NOMO-1 treated with dmso at 0.1 percent for 144 hours (cell line): ENCODE results near the gene DRAM2.
"Not testable (repeated sequence)": the region's sequence is repeated elsewhere in the genome, so short reads cannot be mapped to it uniquely, and the experiment has no call there.

ENCODE experiments used
- DNase-seq: peaks from one replicate; lab custom pipeline; 2025; ENCODE audit not compliant: unreplicated experiment; lab: John Stamatoyannopoulos, UW

The DRAM2 gene

DNA sequence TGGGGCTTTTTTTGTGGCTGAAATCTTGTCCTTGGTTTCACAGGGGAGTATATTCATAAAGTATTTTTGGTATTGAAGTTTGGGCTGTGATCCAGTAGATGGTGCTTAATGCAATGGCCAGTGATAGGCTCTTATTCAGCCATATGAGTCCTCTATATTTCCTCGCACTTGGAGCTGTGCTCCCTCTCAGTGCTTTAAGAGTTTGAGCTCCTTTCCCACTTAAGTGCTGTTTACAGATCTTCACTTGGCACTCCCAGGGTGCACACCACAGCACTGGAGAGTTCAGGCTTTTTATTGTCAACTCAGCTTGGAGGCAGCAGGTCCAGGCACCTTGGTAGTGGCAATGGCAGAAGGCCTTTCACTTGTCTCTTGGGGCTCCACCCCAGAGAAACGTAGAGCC lies 54.9 kb downstream of the DRAM2 start:
- DNase-seq, result no peak

DNA sequence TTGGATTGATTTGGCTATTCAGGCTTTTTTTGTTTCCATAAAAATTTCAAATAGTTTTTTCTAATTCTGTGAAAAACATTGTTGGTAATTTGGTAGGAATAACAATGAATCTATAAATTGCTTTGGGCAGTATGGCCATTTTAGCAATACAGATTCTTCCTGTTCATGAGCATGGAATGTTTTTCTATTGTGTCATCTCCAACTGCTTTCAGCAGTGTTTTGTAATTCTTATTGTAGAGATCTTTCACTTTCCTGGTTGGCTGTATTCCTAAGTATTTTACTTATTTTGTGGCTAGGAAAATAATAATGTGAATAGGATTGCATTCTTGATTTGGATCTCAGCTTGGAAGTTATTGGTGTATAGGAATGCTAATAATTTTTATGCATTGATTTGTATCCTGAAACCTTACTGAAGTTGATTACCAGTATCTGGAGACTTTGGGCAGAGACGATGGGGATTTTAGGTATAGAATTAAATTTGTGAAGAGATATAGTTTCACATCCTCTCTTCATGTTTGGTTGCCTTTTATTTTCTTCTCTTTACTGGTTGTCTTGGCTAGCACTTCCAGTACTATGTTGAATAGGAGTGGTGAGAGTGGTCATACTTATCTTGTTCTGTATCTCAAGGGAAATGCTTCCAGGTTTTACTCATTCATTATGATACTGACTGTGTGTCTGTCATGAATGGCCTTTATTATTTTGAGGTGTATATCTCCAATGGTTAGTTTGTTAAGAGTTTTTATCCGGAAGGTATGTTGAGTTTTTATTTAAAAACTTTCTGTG lies 57.3 kb downstream of the DRAM2 start:
- DNase-seq, result no peak

DNA sequence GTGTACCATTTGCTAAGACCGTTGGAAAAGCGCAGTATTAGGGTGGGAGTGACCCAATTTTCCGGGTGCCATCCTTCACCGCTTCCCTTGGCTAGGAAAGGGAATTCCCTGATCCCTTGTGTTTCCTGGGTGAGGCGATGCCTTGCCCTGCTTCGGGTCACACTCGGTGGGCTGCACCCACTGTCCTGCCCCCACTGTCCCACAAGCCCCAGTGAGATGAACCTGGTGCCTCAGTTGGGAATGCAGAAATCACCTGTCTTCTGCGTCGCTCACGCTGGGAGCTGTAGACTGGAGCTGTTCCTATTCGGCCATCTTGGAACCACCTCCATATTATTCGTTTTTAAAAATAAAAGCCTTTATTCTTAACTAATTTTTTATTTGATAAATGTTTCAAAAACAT lies 60.6 kb downstream of the DRAM2 start:
- not testable (repeated sequence) for DNase-seq

DNA sequence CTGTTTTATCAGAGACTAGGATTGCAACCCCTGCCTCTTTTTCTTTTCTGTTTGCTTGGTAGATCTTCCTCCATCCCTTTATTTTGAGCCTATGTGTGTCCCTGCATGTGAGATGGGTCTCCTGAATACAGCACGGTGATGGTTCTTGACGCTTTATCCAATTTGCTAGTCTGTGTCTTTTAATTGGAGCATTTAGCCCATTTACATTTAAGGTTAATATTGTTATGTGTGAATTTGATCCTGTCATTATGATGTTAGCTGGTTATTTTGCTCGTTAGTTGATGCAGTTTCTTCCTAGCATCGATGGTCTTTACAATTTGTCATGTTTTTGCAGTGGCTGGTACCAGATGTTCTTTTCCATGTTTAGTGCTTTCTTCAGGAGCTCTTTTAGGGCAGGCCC lies 62.6 kb downstream of the DRAM2 start:
- not testable (repeated sequence) for DNase-seq
